ENCODE measurements around the gene FAM3C.
"Not testable (repeated sequence)": the region's sequence is repeated elsewhere in the genome, so short reads cannot be mapped to it uniquely, and the experiment has no call there.

The FAM3C gene

GRCh38 chr7:121329191-121330052 lies 66.7 kb downstream of the FAM3C start:
- DNase-seq, result no peak

GRCh38 chr7:121328508-121329190 lies 67.5 kb downstream of the FAM3C start, which contains the start of gene WNT16:
Gene WNT16 (plus strand): TSS chr7:121329000. CDS start chr7:121329293, 293 bp downstream.
- no peak for DNase-seq

GRCh38 chr7:121327671-121328070 lies 68.4 kb downstream of the FAM3C start:
- DNase-seq, result no peak

GRCh38 chr7:121323515-121324302 lies 72.4 kb downstream of the FAM3C start:
- no peak for DNase-seq

- DNase-seq, result no peak
Observed at GRCh38 chr7:121322460-121322859, 73.6 kb downstream of the FAM3C start.

- DNase-seq, result not testable (repeated sequence)
Observed at GRCh38 chr7:121315170-121315569, 80.9 kb downstream of the FAM3C start.

GRCh38 chr7:121313793-121314676 lies 82.1 kb downstream of the FAM3C start:
- no peak for DNase-seq

GRCh38 chr7:121313220-121313792 lies 82.8 kb downstream of the FAM3C start:
- DNase-seq, result no peak

GRCh38 chr7:121307021-121307574 lies 89.0 kb downstream of the FAM3C start:
- DNase-seq, result no peak

GRCh38 chr7:121306565-121306964 lies 89.5 kb downstream of the FAM3C start:
- no peak for DNase-seq

GRCh38 chr7:121305109-121305508 lies 91.0 kb downstream of the FAM3C start:
- DNase-seq, result no peak

- no peak for DNase-seq
Observed at GRCh38 chr7:121304102-121304658, 91.9 kb downstream of the FAM3C start.

- DNase-seq, result no peak
Observed at GRCh38 chr7:121303422-121304101, 92.5 kb downstream of the FAM3C start.

GRCh38 chr7:121302214-121302745 lies 93.8 kb downstream of the FAM3C start:
- DNase-seq, result no peak

- no peak for DNase-seq
Observed at GRCh38 chr7:121301446-121302213, 94.5 kb downstream of the FAM3C start.

GRCh38 chr7:121300685-121301420 lies 95.3 kb downstream of the FAM3C start:
- no peak for DNase-seq
